Measurements from ENCODE around the gene WNK2. TPM values are rescaled to one million over a fixed set of nuclear protein-coding genes. Genes with fewer than 3 reads are reported as not detected.

WNK2 gene
- total RNA-seq, 1 donor from 2014 or later: 218 TPM

- Histone ChIP-seq H3K9me3 (replicated peaks) (no peaks in the 10 kb centered on the region), H3K36me3 (no peaks in the 10 kb centered on the region), H3K4me1 (peaks cover 81% of the 10 kb centered on the region), H3K4me3 (peak overlapping the region; percentile 27), H3K27ac (replicated peaks) (peak overlapping the region; percentile 94), H3K27me3 (ENCODE audit: low read depth) (no peaks in the 10 kb centered on the region)
- intact Hi-C loops (cut with micrococcal nuclease): no loop called here
- TF ChIP-seq, protein P1, sequence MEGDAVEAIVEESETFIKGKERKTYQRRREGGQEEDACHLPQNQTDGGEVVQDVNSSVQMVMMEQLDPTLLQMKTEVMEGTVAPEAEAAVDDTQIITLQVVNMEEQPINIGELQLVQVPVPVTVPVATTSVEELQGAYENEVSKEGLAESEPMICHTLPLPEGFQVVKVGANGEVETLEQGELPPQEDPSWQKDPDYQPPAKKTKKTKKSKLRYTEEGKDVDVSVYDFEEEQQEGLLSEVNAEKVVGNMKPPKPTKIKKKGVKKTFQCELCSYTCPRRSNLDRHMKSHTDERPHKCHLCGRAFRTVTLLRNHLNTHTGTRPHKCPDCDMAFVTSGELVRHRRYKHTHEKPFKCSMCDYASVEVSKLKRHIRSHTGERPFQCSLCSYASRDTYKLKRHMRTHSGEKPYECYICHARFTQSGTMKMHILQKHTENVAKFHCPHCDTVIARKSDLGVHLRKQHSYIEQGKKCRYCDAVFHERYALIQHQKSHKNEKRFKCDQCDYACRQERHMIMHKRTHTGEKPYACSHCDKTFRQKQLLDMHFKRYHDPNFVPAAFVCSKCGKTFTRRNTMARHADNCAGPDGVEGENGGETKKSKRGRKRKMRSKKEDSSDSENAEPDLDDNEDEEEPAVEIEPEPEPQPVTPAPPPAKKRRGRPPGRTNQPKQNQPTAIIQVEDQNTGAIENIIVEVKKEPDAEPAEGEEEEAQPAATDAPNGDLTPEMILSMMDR (IDR thresholded peaks at IDR 0.05; ENCODE audit: borderline replicate concordance): no peak
- no peak for DNase-seq
Observed at GRCh38 chr9:93206576-93207155, 22.7 kb downstream of the WNK2 start.

GRCh38 chr9:93207326-93207814, 23.4 kb downstream of the WNK2 start:
- Histone ChIP-seq H3K27ac (replicated peaks) (peak overlapping the region; percentile 94), H3K27me3 (ENCODE audit: low read depth) (no peaks in the 10 kb centered on the region), H3K4me3 (peak overlapping the region; percentile 51), H3K36me3 (no peaks in the 10 kb centered on the region), H3K9me3 (replicated peaks) (no peaks in the 10 kb centered on the region), H3K4me1 (peaks cover 80% of the 10 kb centered on the region)
- intact Hi-C loops (cut with micrococcal nuclease): no loop called here
- DNase-seq: peak; percentile 64
- TF ChIP-seq, protein P1 (IDR thresholded peaks at IDR 0.05; ENCODE audit: borderline replicate concordance): no peak

GRCh38 chr9:93207860-93208734, 24.2 kb downstream of the WNK2 start:
- Histone ChIP-seq H3K4me3 (peak overlapping the region; percentile 51), H3K27me3 (ENCODE audit: low read depth) (no peaks in the 10 kb centered on the region)
- no peak for DNase-seq

DNA sequence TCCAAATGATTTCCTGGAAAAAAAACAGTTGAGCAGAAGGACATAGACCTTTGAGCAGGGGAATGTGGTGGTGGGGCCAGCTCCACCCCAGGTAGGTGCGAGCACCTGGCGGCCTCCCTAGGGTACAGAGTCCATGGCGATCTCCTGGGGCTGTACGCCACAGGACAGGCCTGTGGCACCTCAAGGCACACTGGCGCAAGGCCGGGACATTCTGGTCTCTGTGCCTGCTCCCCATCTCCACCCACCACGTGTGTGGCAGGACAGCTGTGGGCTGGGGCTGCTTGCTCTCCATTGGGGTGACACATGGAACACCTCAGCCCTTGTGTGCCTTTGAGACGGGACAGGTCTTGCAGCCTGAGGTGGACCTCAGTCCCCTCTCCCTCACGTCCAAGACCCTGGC, 25.2 kb downstream of the WNK2 start:
- DNase-seq: no peak
- TF ChIP-seq, protein P1 (IDR thresholded peaks at IDR 0.05; ENCODE audit: borderline replicate concordance): no peak
- intact Hi-C loops (cut with micrococcal nuclease): no loop called here
- no peak overlapping the region for H3K4me3 ChIP-seq
- no peaks in the 10 kb centered on the region for H3K27me3 ChIP-seq (ENCODE audit: low read depth)
- peak overlapping the region; percentile 94 for H3K27ac ChIP-seq (replicated peaks)
- peaks cover 79% of the 10 kb centered on the region for H3K4me1 ChIP-seq
- H3K36me3 ChIP-seq: no peaks in the 10 kb centered on the region
- no peaks in the 10 kb centered on the region for H3K9me3 ChIP-seq (replicated peaks)

More at GRCh38 chr9:93207860-93208734, 24.2 kb downstream of the WNK2 start:
- H3K9me3 ChIP-seq (replicated peaks): no peaks in the 10 kb centered on the region
- peaks cover 80% of the 10 kb centered on the region for H3K4me1 ChIP-seq
- H3K27ac ChIP-seq (replicated peaks): peak overlapping the region; percentile 94
- H3K36me3 ChIP-seq: no peaks in the 10 kb centered on the region
- intact Hi-C loops (cut with micrococcal nuclease): no loop called here
- TF ChIP-seq, protein P1 (IDR thresholded peaks at IDR 0.05; ENCODE audit: borderline replicate concordance): no peak

DNA sequence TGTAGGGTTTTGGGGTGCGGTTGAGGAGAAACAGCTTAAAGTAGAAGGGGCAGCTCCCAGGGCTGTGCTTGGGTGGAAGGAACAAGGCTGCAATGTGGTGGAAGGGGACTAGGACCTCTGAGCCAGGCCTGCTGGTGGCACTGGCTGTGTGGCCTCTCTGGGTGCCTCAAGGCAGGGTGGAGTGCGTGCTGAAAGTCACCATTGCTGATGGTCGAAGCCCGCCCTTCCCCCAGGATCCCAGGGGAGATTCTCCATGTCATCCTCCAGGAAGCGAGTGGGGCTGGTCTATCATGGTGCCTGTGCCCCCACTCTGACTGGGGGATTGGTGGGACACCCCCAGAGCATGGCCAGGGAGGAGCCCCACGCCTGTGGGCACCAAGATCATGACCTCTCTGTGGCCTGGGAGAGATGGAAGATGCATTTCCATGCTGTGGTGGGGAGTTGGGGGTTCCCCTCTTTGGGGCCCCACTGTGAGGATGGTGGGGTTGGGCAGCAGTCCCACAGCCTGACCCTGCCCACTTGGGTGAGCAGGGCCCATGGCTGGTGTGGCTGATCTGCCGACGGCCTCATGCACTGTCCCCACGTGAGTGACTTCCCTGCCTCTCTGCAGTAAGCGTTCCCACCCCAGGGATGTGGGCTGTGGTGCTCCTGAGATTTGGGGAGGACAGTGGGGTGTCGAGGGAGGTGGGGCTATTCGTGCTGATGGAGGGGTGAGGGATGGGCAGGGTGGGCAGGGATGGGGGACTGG, 25.8 kb downstream of the WNK2 start:
- Histone ChIP-seq H3K4me1 (peaks cover 78% of the 10 kb centered on the region), H3K36me3 (no peaks in the 10 kb centered on the region), H3K27ac (replicated peaks) (peak overlapping the region; percentile 94), H3K4me3 (no peak overlapping the region), H3K27me3 (ENCODE audit: low read depth) (no peaks in the 10 kb centered on the region), H3K9me3 (replicated peaks) (no peaks in the 10 kb centered on the region)
- TF ChIP-seq, protein P1 (IDR thresholded peaks at IDR 0.05; ENCODE audit: borderline replicate concordance): no peak
- DNase-seq: no peak
- intact Hi-C loops (cut with micrococcal nuclease): no loop called here

Data from left ventricle myocardium inferior (tissue), 1 donor.